Measurements from ENCODE around the gene ZNF503. TPM values are rescaled to one million over a fixed set of nuclear protein-coding genes. Genes with fewer than 3 reads are reported as not detected.

ZNF503 gene
- total and polyA plus RNA-seq, 2 of the 8 experiments (the other 6 are each of a cell fraction or from before 2014, with no cell fraction given) = 0.03 to 0.13 TPM

DNA sequence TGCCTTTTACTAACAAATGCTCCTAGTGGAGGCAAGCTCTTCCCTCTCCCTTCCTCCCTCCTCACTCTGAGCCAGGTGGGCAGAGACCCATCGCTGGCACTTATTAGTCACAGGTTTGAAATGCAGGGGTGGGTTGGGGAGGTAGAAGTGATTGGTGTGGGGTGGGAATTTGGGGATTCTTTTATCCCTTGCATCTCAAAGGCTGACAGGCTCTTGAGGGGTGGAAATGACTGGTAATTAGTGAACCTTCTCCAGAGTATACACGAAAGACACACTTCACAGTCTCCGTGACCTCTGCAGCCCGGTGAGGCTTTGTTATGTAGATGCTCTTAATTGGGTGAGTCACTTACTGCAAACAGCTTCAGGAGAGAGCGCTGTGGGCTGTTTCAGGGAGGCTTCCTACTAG, 16.0 kb upstream of the ZNF503 start (continued):
- TF ChIP-seq, protein P1, sequence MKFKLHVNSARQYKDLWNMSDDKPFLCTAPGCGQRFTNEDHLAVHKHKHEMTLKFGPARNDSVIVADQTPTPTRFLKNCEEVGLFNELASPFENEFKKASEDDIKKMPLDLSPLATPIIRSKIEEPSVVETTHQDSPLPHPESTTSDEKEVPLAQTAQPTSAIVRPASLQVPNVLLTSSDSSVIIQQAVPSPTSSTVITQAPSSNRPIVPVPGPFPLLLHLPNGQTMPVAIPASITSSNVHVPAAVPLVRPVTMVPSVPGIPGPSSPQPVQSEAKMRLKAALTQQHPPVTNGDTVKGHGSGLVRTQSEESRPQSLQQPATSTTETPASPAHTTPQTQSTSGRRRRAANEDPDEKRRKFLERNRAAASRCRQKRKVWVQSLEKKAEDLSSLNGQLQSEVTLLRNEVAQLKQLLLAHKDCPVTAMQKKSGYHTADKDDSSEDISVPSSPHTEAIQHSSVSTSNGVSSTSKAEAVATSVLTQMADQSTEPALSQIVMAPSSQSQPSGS (IDR thresholded peaks at IDR 0.05; ENCODE audit: low read length) = peak; percentile 62; the same call in 1 of the 2 replicates
- TF ChIP-seq, protein P2, sequence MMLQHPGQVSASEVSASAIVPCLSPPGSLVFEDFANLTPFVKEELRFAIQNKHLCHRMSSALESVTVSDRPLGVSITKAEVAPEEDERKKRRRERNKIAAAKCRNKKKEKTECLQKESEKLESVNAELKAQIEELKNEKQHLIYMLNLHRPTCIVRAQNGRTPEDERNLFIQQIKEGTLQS (IDR thresholded peaks at IDR 0.05; ENCODE audit: insufficient read depth, low read depth, low read length) = no peak
- TF ChIP-seq JUND (IDR thresholded peaks at IDR 0.05; ENCODE audit: low read length) (peak; percentile 98), SIRT6 (IDR thresholded peaks at IDR 0.05; ENCODE audit: low read length) (no peak), CHD2 (IDR thresholded peaks at IDR 0.05; ENCODE audit: low read length) (no peak), RXRA (IDR thresholded peaks at IDR 0.05; ENCODE audit: insufficient read depth, low read depth, low read length) (peak; percentile 99), SP1 (IDR thresholded peaks at IDR 0.05; ENCODE audit: low read depth, low read length) (0 out of 2 replicates have a peak, but pooled peaks have one; percentile 9), NANOG (IDR thresholded peaks at IDR 0.05; ENCODE audit: insufficient read depth, low read depth, low read length, poor library complexity, severe bottlenecking) (peak; percentile 90), HDAC2 (IDR thresholded peaks at IDR 0.05; ENCODE audit: borderline replicate concordance in 1 of 2, low read depth in 2 of 2, low read length in 2 of 2) (0 out of 4 replicates have a peak, but pooled peaks of 1 of the 2 experiments have one; percentile 26)
- TF ChIP-seq, protein P3, sequence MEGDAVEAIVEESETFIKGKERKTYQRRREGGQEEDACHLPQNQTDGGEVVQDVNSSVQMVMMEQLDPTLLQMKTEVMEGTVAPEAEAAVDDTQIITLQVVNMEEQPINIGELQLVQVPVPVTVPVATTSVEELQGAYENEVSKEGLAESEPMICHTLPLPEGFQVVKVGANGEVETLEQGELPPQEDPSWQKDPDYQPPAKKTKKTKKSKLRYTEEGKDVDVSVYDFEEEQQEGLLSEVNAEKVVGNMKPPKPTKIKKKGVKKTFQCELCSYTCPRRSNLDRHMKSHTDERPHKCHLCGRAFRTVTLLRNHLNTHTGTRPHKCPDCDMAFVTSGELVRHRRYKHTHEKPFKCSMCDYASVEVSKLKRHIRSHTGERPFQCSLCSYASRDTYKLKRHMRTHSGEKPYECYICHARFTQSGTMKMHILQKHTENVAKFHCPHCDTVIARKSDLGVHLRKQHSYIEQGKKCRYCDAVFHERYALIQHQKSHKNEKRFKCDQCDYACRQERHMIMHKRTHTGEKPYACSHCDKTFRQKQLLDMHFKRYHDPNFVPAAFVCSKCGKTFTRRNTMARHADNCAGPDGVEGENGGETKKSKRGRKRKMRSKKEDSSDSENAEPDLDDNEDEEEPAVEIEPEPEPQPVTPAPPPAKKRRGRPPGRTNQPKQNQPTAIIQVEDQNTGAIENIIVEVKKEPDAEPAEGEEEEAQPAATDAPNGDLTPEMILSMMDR (IDR thresholded peaks at IDR 0.05; ENCODE audit: control extremely low read depth in 1 of 3, insufficient read depth in 1 of 3, low read depth in 1 of 3, low read length in 3 of 3) = peak in 1 of 3 experiments; percentile 0; a peak in 1 of 4 replicates
